IPS-20b (cell line): Measurements from ENCODE around the gene NR2F1-AS1.

ENCODE experiments used
- H3K27ac ChIP-seq: one replicate; pipeline ENCODE4 v1.5.1; 2013; ENCODE audit warnings: low read length
- H3K27me3 ChIP-seq: 2 replicates; pipeline ENCODE4 v1.6.1; 2013; ENCODE audit warnings: mild to moderate bottlenecking, low read length, inconsistent platforms; ENCODE audit not compliant: insufficient read depth
- H3K36me3 ChIP-seq: 2 replicates; pipeline ENCODE4 v1.6.1; 2013; ENCODE audit warnings: low read depth, mild to moderate bottlenecking, inconsistent platforms, low read length, moderate library complexity; ENCODE audit not compliant: insufficient read depth
- H3K4me1 ChIP-seq: 2 replicates; pipeline ENCODE4 v1.6.1; 2013; ENCODE audit warnings: mild to moderate bottlenecking, control low read depth, inconsistent platforms, low read length, moderate library complexity; ENCODE audit not compliant: insufficient read depth
- H3K4me3 ChIP-seq: 2 replicates; pipeline ENCODE4 v1.5.1; 2013; ENCODE audit warnings: mild to moderate bottlenecking, low read length, inconsistent platforms
- H3K9ac ChIP-seq: 2 replicates; pipeline ENCODE4 v1.6.1; 2013; ENCODE audit warnings: low read depth, mild to moderate bottlenecking, inconsistent platforms, low read length, moderate library complexity
- H3K9me3 ChIP-seq: 2 replicates; pipeline ENCODE4 v1.6.1; 2013; ENCODE audit warnings: mild to moderate bottlenecking, low read depth, low read length, inconsistent platforms; ENCODE audit not compliant: insufficient read depth

NR2F1-AS1 gene

GRCh38 chr5:93585041-93585766 is 4.2 kb upstream of the NR2F1-AS1 start:
- peak overlapping the region; percentile 55; the same call in 1 of the 2 replicates for H3K4me3 ChIP-seq
- H3K27ac ChIP-seq: no peak overlapping the region
- H3K9ac ChIP-seq: no peak overlapping the region
- H3K9me3 ChIP-seq: peaks cover 6% of the 10 kb centered on the region; the same call in 1 of the 2 replicates
- peaks cover 95% of the 10 kb centered on the region for H3K27me3 ChIP-seq
- H3K4me1 ChIP-seq: peaks cover 7% of the 10 kb centered on the region; the same call in 1 of the 2 replicates
- H3K36me3 ChIP-seq: no peaks in the 10 kb centered on the region

DNA sequence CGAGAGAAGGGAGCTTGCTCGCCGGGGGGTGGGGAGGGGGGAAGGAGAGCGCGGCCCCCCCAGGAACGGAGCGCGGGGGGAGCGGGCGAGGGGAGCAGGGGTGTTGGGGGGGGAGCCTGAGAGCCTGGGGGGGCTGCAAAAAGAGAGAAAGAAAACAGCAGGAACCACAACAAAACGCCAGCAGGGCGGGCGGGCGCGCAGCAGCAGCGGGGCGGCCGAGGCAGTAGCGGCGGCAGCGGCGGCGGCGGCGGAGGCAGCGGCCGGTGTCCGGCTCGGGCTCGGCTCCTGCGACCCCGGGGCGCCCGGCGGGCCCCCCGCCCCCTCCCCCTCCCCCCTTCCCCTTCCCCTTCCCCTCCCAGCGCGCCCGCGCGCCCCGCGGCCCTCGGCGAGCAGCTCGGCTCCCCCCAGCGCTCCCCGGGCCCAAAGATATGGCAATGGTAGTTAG is 3.6 kb upstream of the NR2F1-AS1 start:
- H3K4me3 ChIP-seq: no peak overlapping the region
- no peak overlapping the region for H3K9ac ChIP-seq
- H3K36me3 ChIP-seq: no peaks in the 10 kb centered on the region
- H3K4me1 ChIP-seq: peaks cover 7% of the 10 kb centered on the region; the same call in 1 of the 2 replicates
- no peak overlapping the region for H3K27ac ChIP-seq
- peaks cover 6% of the 10 kb centered on the region; the same call in 1 of the 2 replicates for H3K9me3 ChIP-seq
- H3K27me3 ChIP-seq: peaks cover 95% of the 10 kb centered on the region

- peaks cover 7% of the 10 kb centered on the region; the same call in 1 of the 2 replicates for H3K4me1 ChIP-seq
- no peak overlapping the region for H3K9ac ChIP-seq
- no peaks in the 10 kb centered on the region for H3K36me3 ChIP-seq
- peak overlapping the region; percentile 53; the same call in 1 of the 2 replicates for H3K4me3 ChIP-seq
- peaks cover 6% of the 10 kb centered on the region; the same call in 1 of the 2 replicates for H3K9me3 ChIP-seq
- H3K27ac ChIP-seq: no peak overlapping the region
- peaks cover 95% of the 10 kb centered on the region for H3K27me3 ChIP-seq
Measured at GRCh38 chr5:93583768-93584595, 3.0 kb upstream of the NR2F1-AS1 start.

DNA sequence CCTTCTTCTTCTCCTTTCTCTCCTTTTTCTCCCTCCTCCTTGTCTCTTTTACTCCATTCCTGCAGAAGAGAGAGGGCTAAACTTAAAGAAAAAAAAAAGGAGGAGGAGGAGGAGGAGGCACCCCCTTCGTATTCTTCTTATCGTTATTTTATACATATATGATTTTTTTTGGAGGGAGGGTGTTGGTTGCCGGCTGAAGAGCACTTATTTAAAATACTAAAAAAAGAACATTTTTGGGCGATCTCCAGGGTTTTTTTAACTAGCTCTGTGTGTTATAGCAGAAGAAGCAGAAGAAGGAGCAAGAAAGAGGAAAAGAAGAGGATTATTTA is 2.4 kb upstream of the NR2F1-AS1 start:
- H3K4me1 ChIP-seq: peaks cover 7% of the 10 kb centered on the region; the same call in 1 of the 2 replicates
- H3K9ac ChIP-seq: no peak overlapping the region
- no peak overlapping the region for H3K27ac ChIP-seq
- peaks cover 95% of the 10 kb centered on the region for H3K27me3 ChIP-seq
- peak overlapping the region; percentile 53; the same call in 1 of the 2 replicates for H3K4me3 ChIP-seq
- no peaks in the 10 kb centered on the region for H3K36me3 ChIP-seq
- peaks cover 6% of the 10 kb centered on the region; the same call in 1 of the 2 replicates for H3K9me3 ChIP-seq

- Histone ChIP-seq H3K9ac (no peak within 1 kb of the TSS), H3K36me3 (no peaks in the 10 kb centered on the region), H3K4me3 (peak within 1 kb of the TSS; percentile 66; the same call in 1 of the 2 replicates), H3K9me3 (peaks cover 6% of the 10 kb centered on the region; the same call in 1 of the 2 replicates), H3K4me1 (peaks cover 7% of the 10 kb centered on the region; the same call in 1 of the 2 replicates), H3K27ac (no peak within 1 kb of the TSS), H3K27me3 (peaks cover 95% of the 10 kb centered on the region)
Measured at GRCh38 chr5:93582677-93583438, 1.8 kb upstream of the NR2F1-AS1 start, which contains the start of gene NR2F1. TSS of gene NR2F1 (plus strand) at chr5:93583222. CDS start at chr5:93585024, 1,802 bp downstream.

GRCh38 chr5:93582167-93582462 is 1.1 kb upstream of the NR2F1-AS1 start:
- H3K9me3 ChIP-seq: peaks cover 6% of the 10 kb centered on the region; the same call in 1 of the 2 replicates

GRCh38 chr5:93580063-93580926 is 724 bp downstream of the NR2F1-AS1 start:
- Histone ChIP-seq H3K4me3 (peak overlapping the region; percentile 66), H3K27ac (no peak overlapping the region), H3K4me1 (peaks cover 7% of the 10 kb centered on the region; the same call in 1 of the 2 replicates), H3K9me3 (peaks cover 6% of the 10 kb centered on the region; the same call in 1 of the 2 replicates), H3K27me3 (peaks cover 95% of the 10 kb centered on the region), H3K36me3 (no peaks in the 10 kb centered on the region), H3K9ac (peak overlapping the region; percentile 39; the same call in 1 of the 2 replicates)

More at GRCh38 chr5:93582167-93582462, 1.1 kb upstream of the NR2F1-AS1 start:
- H3K4me1 ChIP-seq: peaks cover 7% of the 10 kb centered on the region; the same call in 1 of the 2 replicates
- H3K4me3 ChIP-seq: peak overlapping the region; percentile 66; the same call in 1 of the 2 replicates
- no peaks in the 10 kb centered on the region for H3K36me3 ChIP-seq
- H3K27me3 ChIP-seq: peaks cover 95% of the 10 kb centered on the region
- H3K27ac ChIP-seq: no peak overlapping the region
- no peak overlapping the region for H3K9ac ChIP-seq

DNA sequence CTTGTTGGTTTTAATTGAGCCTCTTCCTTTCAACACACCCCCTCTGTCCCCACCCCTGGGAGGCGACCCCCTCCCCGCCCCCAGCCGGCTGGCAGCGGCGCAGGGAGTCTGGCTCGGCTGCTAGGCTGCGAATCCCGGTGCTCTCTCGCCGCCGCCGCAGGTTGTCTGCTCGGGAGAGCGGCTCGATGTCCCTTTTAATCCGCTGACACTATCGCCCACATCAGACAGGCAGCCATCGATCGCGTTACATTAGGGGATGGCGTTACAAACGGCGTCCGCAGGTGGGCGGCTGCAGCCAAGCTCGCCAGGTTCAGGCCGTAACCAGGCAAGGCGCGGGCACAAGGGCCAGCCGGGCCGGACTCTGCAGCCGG is 1.3 kb downstream of the NR2F1-AS1 start:
- no peak overlapping the region for H3K9ac ChIP-seq
- peaks cover 7% of the 10 kb centered on the region; the same call in 1 of the 2 replicates for H3K4me1 ChIP-seq
- H3K27ac ChIP-seq: no peak overlapping the region
- peak overlapping the region; percentile 66; the same call in 1 of the 2 replicates for H3K4me3 ChIP-seq
- peaks cover 98% of the 10 kb centered on the region for H3K27me3 ChIP-seq
- no peaks in the 10 kb centered on the region for H3K36me3 ChIP-seq
- peaks cover 6% of the 10 kb centered on the region; the same call in 1 of the 2 replicates for H3K9me3 ChIP-seq

GRCh38 chr5:93578813-93579691 is 2.0 kb downstream of the NR2F1-AS1 start:
- H3K4me1 ChIP-seq: peaks cover 7% of the 10 kb centered on the region; the same call in 1 of the 2 replicates
- H3K36me3 ChIP-seq: no peaks in the 10 kb centered on the region
- H3K9ac ChIP-seq: no peak overlapping the region
- H3K27me3 ChIP-seq: peaks cover 100% of the 10 kb centered on the region
- H3K4me3 ChIP-seq: peak overlapping the region; percentile 66
- peaks cover 6% of the 10 kb centered on the region; the same call in 1 of the 2 replicates for H3K9me3 ChIP-seq
- no peak overlapping the region for H3K27ac ChIP-seq
